Lung (tissue), 4 donors: Measurements from ENCODE around the gene C1QL4. TPM values are rescaled to one million over a fixed set of nuclear protein-coding genes. Genes with fewer than 3 reads are reported as not detected.

Experiments used
- polyA plus RNA-seq, 2 donors: library from polyadenylated mRNA; stranded (reverse); fragments of 200-250 nt; gene quantifications; one replicate each; pipeline ENCODE4 v1.2.1, GENCODE V29; 2013
- total RNA-seq, 2 donors: library from RNA; depleted of rRNA in 1 of 2; stranded (reverse); fragments of >200 nt in 1 of 2; gene quantifications; one replicate each; pipeline ENCODE4 v1.2.1, GENCODE V29; 2014 to 2021
- donor health status: Bipolar disorder and iron deficiency.
- donor health status: healthy.
- donor health status: DM: yes; HTN: yes; CAD: no.

C1QL4 gene
- total and polyA plus RNA-seq, 4 donors = 0.06 TPM; not detected in 3

Other genes with a start within 250 kb of the C1QL4 start
- 1 to 10 TPM; 1.3 to 2.6 TPM for gene DHH, start 242.4 kb downstream of the C1QL4 start, total RNA-seq
- gene DHH, start 242.4 kb downstream of the C1QL4 start, polyA plus RNA-seq = under 1 TPM; 0.16 to 0.64 TPM
- 10 to 100 TPM; 38.5 to 70.1 TPM for gene LMBR1L, start 226.3 kb downstream of the C1QL4 start, total RNA-seq
- gene LMBR1L, start 226.3 kb downstream of the C1QL4 start, polyA plus RNA-seq = 10 to 100 TPM; 34.8 to 39.0 TPM
- gene TUBA1B, start 205.8 kb downstream of the C1QL4 start, total RNA-seq = 100 to 1,000 TPM; 261 to 900 TPM
- gene TUBA1B, start 205.8 kb downstream of the C1QL4 start, polyA plus RNA-seq = 1,000 to 10,000 TPM in 1 of 2 donors, 100 to 1,000 TPM in 1; 415 to 1,091 TPM
- 100 to 1,000 TPM; 264 to 270 TPM for gene TUBA1A, start 148.1 kb downstream of the C1QL4 start, total RNA-seq
- gene TUBA1A, start 148.1 kb downstream of the C1QL4 start, polyA plus RNA-seq = 100 to 1,000 TPM in 1 of 2 donors, 10 to 100 TPM in 1; 89.7 to 253 TPM
- 100 to 1,000 TPM in 1 of 2 donors, 10 to 100 TPM in 1; 54.3 to 224 TPM for gene TUBA1C, start 72.1 kb downstream of the C1QL4 start, total RNA-seq
- gene TUBA1C, start 72.1 kb downstream of the C1QL4 start, polyA plus RNA-seq = 100 to 1,000 TPM; 179 to 593 TPM
- 1 to 10 TPM in 1 of 2 donors, under 1 TPM in 1; 0.67 to 2.7 TPM for gene PRPH, start 42.0 kb downstream of the C1QL4 start, total RNA-seq
- gene PRPH, start 42.0 kb downstream of the C1QL4 start, polyA plus RNA-seq = under 1 TPM; 0.19 to 0.67 TPM
- 1 to 10 TPM; 1.2 to 4.6 TPM for gene TROAP, start 13.9 kb downstream of the C1QL4 start, total RNA-seq
- 1 to 10 TPM; 2.4 to 4.1 TPM for gene TROAP, start 13.9 kb downstream of the C1QL4 start, polyA plus RNA-seq
- gene DNAJC22, start 9.7 kb upstream of the C1QL4 start, total RNA-seq = 1 to 10 TPM; 1.5 to 1.7 TPM
- under 1 TPM; 0.24 to 0.28 TPM for gene DNAJC22, start 9.7 kb upstream of the C1QL4 start, polyA plus RNA-seq
- gene SPATS2, start 30.3 kb upstream of the C1QL4 start, total RNA-seq = 10 to 100 TPM; 11.9 to 48.8 TPM
- 1 to 10 TPM; 6.6 to 8.2 TPM for gene SPATS2, start 30.3 kb upstream of the C1QL4 start, polyA plus RNA-seq
- 1 to 10 TPM; 1.6 to 7.1 TPM for gene KCNH3, start 201.8 kb upstream of the C1QL4 start, total RNA-seq
- gene KCNH3, start 201.8 kb upstream of the C1QL4 start, polyA plus RNA-seq = 1 to 10 TPM; 1.1 to 1.6 TPM
- 10 to 100 TPM; 35.6 to 55.8 TPM for gene MCRS1, start 231.0 kb upstream of the C1QL4 start, total RNA-seq
- gene MCRS1, start 231.0 kb upstream of the C1QL4 start, polyA plus RNA-seq = 10 to 100 TPM; 48.0 to 50.0 TPM